ENCODE results near the gene RIPK4.

DNA sequence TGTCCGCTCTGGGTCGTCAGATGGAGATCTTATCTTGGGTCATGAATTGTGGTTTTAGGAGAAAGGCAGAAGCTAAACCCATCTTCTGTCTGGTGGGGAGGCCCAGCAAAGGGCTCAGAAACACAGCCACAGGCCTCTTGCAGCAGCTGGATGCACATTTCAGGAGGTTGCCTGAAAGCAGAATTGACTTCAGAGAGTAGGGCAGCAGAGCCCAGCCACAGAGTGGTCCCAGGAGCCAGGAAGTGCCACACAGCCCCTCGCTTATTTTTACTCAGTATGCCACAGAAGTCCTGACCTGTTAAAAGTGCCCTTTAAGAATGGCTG, 8.3 kb upstream of the RIPK4 start:
- no peak for TF ChIP-seq POLR2AphosphoS5 (IDR thresholded peaks at IDR 0.05)
- no peak for TF ChIP-seq POLR2A (IDR thresholded peaks at IDR 0.05)

All from transverse colon (tissue), 3 donors.